ENCODE measurements around the gene P2RX7. TPM values are rescaled to one million over a fixed set of nuclear protein-coding genes. Genes with fewer than 3 reads are reported as not detected.
A peak's percentile ranks its signal among the peaks of the same experiment; 100 is the strongest.

Gene P2RX7
- total RNA-seq, 3 donors from 2014 or later = 1.0 to 10.9 (median 1.4) TPM

- TF ChIP-seq CTCF (IDR thresholded peaks at IDR 0.05) = no peak
- Histone ChIP-seq H3K4me1 (ENCODE audit: low read depth) (peaks cover 39% of the 10 kb centered on the region), H3K9me3 (no peaks in the 10 kb centered on the region), H3K36me3 (ENCODE audit: low read depth) (no peaks in the 10 kb centered on the region), H3K4me3 (no peak overlapping the region)
- intact Hi-C loops (cut with DNase I, micrococcal nuclease) = no loop called here
- no peak for ATAC-seq
- no peak for DNase-seq
Observed at GRCh38 chr12:121216102-121216501, 83.4 kb downstream of the P2RX7 start.

GRCh38 chr12:121217063-121217462 lies 84.4 kb downstream of the P2RX7 start:
- peak; percentile 69 to 80 (median 70) for DNase-seq
- peaks cover 35% of the 10 kb centered on the region for H3K4me1 ChIP-seq (ENCODE audit: low read depth)
- H3K9me3 ChIP-seq = no peaks in the 10 kb centered on the region
- ATAC-seq = peak; percentile 65
- H3K36me3 ChIP-seq (ENCODE audit: low read depth) = no peaks in the 10 kb centered on the region
- no peak overlapping the region for H3K4me3 ChIP-seq
- intact Hi-C loops (cut with DNase I, micrococcal nuclease) = no loop called here
- no peak for TF ChIP-seq CTCF (IDR thresholded peaks at IDR 0.05)

GRCh38 chr12:121217761-121218160 lies 85.1 kb downstream of the P2RX7 start:
- TF ChIP-seq CTCF (IDR thresholded peaks at IDR 0.05) = no peak
- H3K4me3 ChIP-seq = no peak overlapping the region
- intact Hi-C loops (cut with DNase I, micrococcal nuclease) = no loop called here
- H3K4me1 ChIP-seq (ENCODE audit: low read depth) = peaks cover 37% of the 10 kb centered on the region
- DNase-seq = peak in 2 of 3 donors; percentile 54 to 65
- peak; percentile 80 for ATAC-seq
- H3K9me3 ChIP-seq = no peaks in the 10 kb centered on the region
- H3K36me3 ChIP-seq (ENCODE audit: low read depth) = no peaks in the 10 kb centered on the region

DNA sequence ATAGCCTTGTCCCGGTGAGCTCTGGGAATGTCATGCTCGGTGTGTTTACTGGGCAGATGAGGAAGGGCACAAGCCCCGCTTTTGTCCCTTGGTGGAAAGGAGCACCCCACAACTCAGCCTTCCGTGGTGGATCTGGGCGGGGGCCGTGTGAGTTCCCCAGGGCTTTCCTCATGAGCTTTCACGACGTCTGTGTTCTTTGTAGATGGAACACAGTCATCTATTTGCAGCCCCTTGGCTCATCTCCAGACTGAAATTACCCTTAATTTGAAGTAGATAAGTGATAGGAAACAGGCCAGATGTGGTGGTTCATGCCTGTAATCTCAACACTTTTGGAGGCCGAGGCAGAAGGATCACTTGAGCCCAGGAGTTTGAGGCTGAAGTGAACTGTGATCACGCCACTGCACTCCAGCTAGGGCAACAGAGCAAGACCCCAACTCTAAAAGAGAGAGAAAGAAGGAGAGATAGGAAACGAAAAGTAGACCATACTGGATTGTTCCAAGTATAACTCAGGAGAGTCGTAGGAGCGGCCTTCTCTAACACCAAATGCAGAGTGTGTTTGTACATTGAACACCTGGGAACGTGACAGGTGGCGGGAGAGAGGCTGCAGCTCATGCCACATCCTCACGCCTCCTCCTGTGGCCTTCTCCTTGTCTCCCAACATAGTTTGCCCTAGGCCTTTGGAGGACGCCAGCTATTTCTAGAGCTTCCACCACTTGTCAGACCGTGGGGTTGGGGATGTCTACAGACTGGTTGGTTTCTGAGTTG lies 86.1 kb downstream of the P2RX7 start:
- DNase-seq (peak in 2 of 3 donors; percentile 60 to 67), ATAC-seq (peak; percentile 25)
- H3K36me3 ChIP-seq (ENCODE audit: low read depth) = no peaks in the 10 kb centered on the region
- H3K9me3 ChIP-seq = no peaks in the 10 kb centered on the region
- peaks cover 43% of the 10 kb centered on the region for H3K4me1 ChIP-seq (ENCODE audit: low read depth)
- H3K4me3 ChIP-seq = no peak overlapping the region
- intact Hi-C loops (cut with DNase I, micrococcal nuclease) = no loop called here
- no peak for TF ChIP-seq CTCF (IDR thresholded peaks at IDR 0.05)

GRCh38 chr12:121219353-121219986 lies 86.8 kb downstream of the P2RX7 start:
- no peak overlapping the region for H3K4me3 ChIP-seq
- no peaks in the 10 kb centered on the region for H3K36me3 ChIP-seq (ENCODE audit: low read depth)
- peaks cover 38% of the 10 kb centered on the region for H3K4me1 ChIP-seq (ENCODE audit: low read depth)
- DNase-seq = no peak
- no peaks in the 10 kb centered on the region for H3K9me3 ChIP-seq
- ATAC-seq = no peak
- intact Hi-C loops (cut with DNase I, micrococcal nuclease) = no loop called here
- TF ChIP-seq CTCF (IDR thresholded peaks at IDR 0.05) = no peak
